ENCODE results near the gene QSOX2.

Gene QSOX2

GRCh38 chr9:136171009-136171800 is 74.4 kb downstream of the QSOX2 start:
- peak; percentile 78 for DNase-seq

- no peak for DNase-seq
Measured at GRCh38 chr9:136170006-136170901, 75.4 kb downstream of the QSOX2 start.

- no peak for DNase-seq
Measured at GRCh38 chr9:136169495-136169894, 76.1 kb downstream of the QSOX2 start.

- no peak for DNase-seq
Measured at GRCh38 chr9:136163248-136163850, 82.3 kb downstream of the QSOX2 start.

- no peak for DNase-seq
Measured at GRCh38 chr9:136160995-136161610, 84.5 kb downstream of the QSOX2 start.

GRCh38 chr9:136160381-136160841 is 85.2 kb downstream of the QSOX2 start:
- peak; percentile 10 for DNase-seq

GRCh38 chr9:136159851-136160250 is 85.8 kb downstream of the QSOX2 start:
- DNase-seq: no peak

GRCh38 chr9:136157477-136158265 is 87.9 kb downstream of the QSOX2 start:
- DNase-seq: no peak
